Measurements from ENCODE around the gene PRICKLE1.

Gene PRICKLE1

DNA sequence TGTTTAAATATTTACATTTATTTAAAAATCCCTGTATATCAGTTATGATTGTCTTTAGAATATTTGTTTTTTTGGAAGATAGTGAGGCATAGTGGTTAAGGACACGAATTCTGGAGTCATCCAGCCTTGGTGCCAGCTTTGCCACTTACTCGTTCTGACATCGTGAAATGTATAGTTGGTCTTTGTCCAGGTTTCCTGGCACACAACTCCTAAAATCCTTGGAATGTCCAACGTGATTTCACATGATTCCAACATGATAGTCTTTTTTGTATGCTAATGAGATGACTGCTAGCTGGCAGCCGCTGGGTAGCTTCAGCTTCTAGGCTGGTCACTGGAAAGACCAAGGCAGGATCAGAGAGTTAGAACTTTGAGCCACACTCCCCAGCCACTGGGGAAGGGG, 64.8 kb downstream of the PRICKLE1 start:
- Histone ChIP-seq H3K27ac (ENCODE audit: poor library complexity, severe bottlenecking) (no peak overlapping the region), H3K27me3 (ENCODE audit: insufficient read depth, poor library complexity, severe bottlenecking) (no peaks in the 10 kb centered on the region), H3K36me3 (ENCODE audit: low read depth) (no peaks in the 10 kb centered on the region), H3K4me1 (ENCODE audit: insufficient read depth, poor library complexity, severe bottlenecking) (no peaks in the 10 kb centered on the region), H3K9me3 (ENCODE audit: severe bottlenecking) (no peaks in the 10 kb centered on the region), H3K4me3 (ENCODE audit: severe bottlenecking) (no peak overlapping the region)
- DNase-seq (ENCODE audit: low spot score): no peak
- no peak for TF ChIP-seq CTCF (IDR thresholded peaks at IDR 0.05; ENCODE audit: poor library complexity, severe bottlenecking)
- ATAC-seq (ENCODE audit: low read depth): no peak

DNA sequence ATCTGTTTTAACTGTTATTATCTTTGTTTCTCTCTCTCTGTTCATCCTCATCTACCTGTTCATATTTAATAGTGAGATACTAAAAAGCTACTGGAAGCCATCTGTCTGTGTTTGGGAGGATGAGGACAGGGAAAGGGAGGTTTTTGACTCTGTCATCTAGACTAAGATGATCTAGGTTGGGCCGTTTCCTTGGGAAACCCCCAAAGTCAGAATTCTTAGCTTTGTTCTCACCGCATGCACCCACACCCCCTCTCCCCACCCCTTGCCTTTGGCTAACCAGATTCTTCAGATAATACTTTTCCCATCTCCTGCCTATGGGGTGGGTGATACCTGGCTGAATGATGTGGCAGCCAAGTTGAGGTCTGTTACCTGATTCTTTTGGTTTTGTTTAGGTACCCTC, 73.0 kb downstream of the PRICKLE1 start:
- no peak for TF ChIP-seq CTCF (IDR thresholded peaks at IDR 0.05; ENCODE audit: poor library complexity, severe bottlenecking)

GRCh38 chr12:42511656-42512055, 77.9 kb downstream of the PRICKLE1 start:
- Histone ChIP-seq H3K36me3 (ENCODE audit: low read depth) (no peaks in the 10 kb centered on the region), H3K4me3 (ENCODE audit: severe bottlenecking) (no peak overlapping the region), H3K27ac (ENCODE audit: poor library complexity, severe bottlenecking) (no peak overlapping the region), H3K4me1 (ENCODE audit: insufficient read depth, poor library complexity, severe bottlenecking) (no peaks in the 10 kb centered on the region), H3K9me3 (ENCODE audit: severe bottlenecking) (no peaks in the 10 kb centered on the region), H3K27me3 (ENCODE audit: insufficient read depth, poor library complexity, severe bottlenecking) (no peaks in the 10 kb centered on the region)
- DNase-seq (ENCODE audit: low spot score): no peak
- TF ChIP-seq CTCF (IDR thresholded peaks at IDR 0.05; ENCODE audit: poor library complexity, severe bottlenecking): no peak
- ATAC-seq (ENCODE audit: low read depth): no peak

More for the DNA sequence above, 73.0 kb downstream of the PRICKLE1 start:
- Histone ChIP-seq H3K9me3 (ENCODE audit: severe bottlenecking) (no peaks in the 10 kb centered on the region), H3K36me3 (ENCODE audit: low read depth) (no peaks in the 10 kb centered on the region), H3K27ac (ENCODE audit: poor library complexity, severe bottlenecking) (no peak overlapping the region), H3K4me1 (ENCODE audit: insufficient read depth, poor library complexity, severe bottlenecking) (no peaks in the 10 kb centered on the region), H3K27me3 (ENCODE audit: insufficient read depth, poor library complexity, severe bottlenecking) (no peaks in the 10 kb centered on the region), H3K4me3 (ENCODE audit: severe bottlenecking) (no peak overlapping the region)
- DNase-seq (ENCODE audit: low spot score): no peak
- no peak for ATAC-seq (ENCODE audit: low read depth)

- no peaks in the 10 kb centered on the region for H3K36me3 ChIP-seq (ENCODE audit: low read depth)
- no peaks in the 10 kb centered on the region for H3K4me1 ChIP-seq (ENCODE audit: insufficient read depth, poor library complexity, severe bottlenecking)
- no peak for TF ChIP-seq CTCF (IDR thresholded peaks at IDR 0.05; ENCODE audit: poor library complexity, severe bottlenecking)
- no peak overlapping the region for H3K27ac ChIP-seq (ENCODE audit: poor library complexity, severe bottlenecking)
- ATAC-seq (ENCODE audit: low read depth) (no peak), DNase-seq (ENCODE audit: low spot score) (no peak)
- no peak overlapping the region for H3K4me3 ChIP-seq (ENCODE audit: severe bottlenecking)
- no peaks in the 10 kb centered on the region for H3K27me3 ChIP-seq (ENCODE audit: insufficient read depth, poor library complexity, severe bottlenecking)
- H3K9me3 ChIP-seq (ENCODE audit: severe bottlenecking): no peaks in the 10 kb centered on the region
These were observed 78.7 kb downstream of the PRICKLE1 start for GRCh38 chr12:42510823-42511222.

GRCh38 chr12:42508913-42509460, 80.6 kb downstream of the PRICKLE1 start:
- no peak for TF ChIP-seq CTCF (IDR thresholded peaks at IDR 0.05; ENCODE audit: poor library complexity, severe bottlenecking)
- Histone ChIP-seq H3K27me3 (ENCODE audit: insufficient read depth, poor library complexity, severe bottlenecking) (no peaks in the 10 kb centered on the region), H3K4me1 (ENCODE audit: insufficient read depth, poor library complexity, severe bottlenecking) (no peaks in the 10 kb centered on the region), H3K27ac (ENCODE audit: poor library complexity, severe bottlenecking) (no peak overlapping the region), H3K36me3 (ENCODE audit: low read depth) (no peaks in the 10 kb centered on the region), H3K9me3 (ENCODE audit: severe bottlenecking) (no peaks in the 10 kb centered on the region), H3K4me3 (ENCODE audit: severe bottlenecking) (no peak overlapping the region)
- DNase-seq (ENCODE audit: low spot score): no peak
- ATAC-seq (ENCODE audit: low read depth): no peak
